H9 (cell line): ENCODE results near the gene ZNF609. TPM values are rescaled to one million over a fixed set of nuclear protein-coding genes. Genes with fewer than 3 reads are reported as not detected.

Experiments
- DNase-seq: peaks from one replicate; pipeline ENCODE4 v3.0.0-alpha.2; 2017
- H2AFZ ChIP-seq: one replicate; pipeline ENCODE4 v1.6.1; 2013; ENCODE audit warnings: mild to moderate bottlenecking, low read length, control low read depth, moderate library complexity
- H2AK5ac ChIP-seq: 2 replicates; pipeline ENCODE4 v1.6.1; 2013; ENCODE audit warnings: low read length, control low read depth, mixed read lengths; ENCODE audit not compliant: insufficient read length
- H2BK120ac ChIP-seq: one replicate; pipeline ENCODE4 v1.6.1; 2013; ENCODE audit warnings: low read depth, mild to moderate bottlenecking, low read length, control low read depth, inconsistent platforms; ENCODE audit not compliant: poor library complexity, severe bottlenecking
- H2BK12ac ChIP-seq: 2 replicates; pipeline ENCODE4 v1.6.1; 2013; ENCODE audit warnings: low read length, control low read depth, mixed read lengths, low read depth; ENCODE audit not compliant: insufficient read length
- H2BK15ac ChIP-seq: 2 replicates; pipeline ENCODE4 v1.6.1; 2013; ENCODE audit warnings: low read depth, low read length, control low read depth
- H2BK20ac ChIP-seq: one replicate; pipeline ENCODE4 v1.6.1; 2013; ENCODE audit warnings: low read depth, mild to moderate bottlenecking, low read length, control low read depth, inconsistent platforms; ENCODE audit not compliant: poor library complexity, severe bottlenecking
- H2BK5ac ChIP-seq: 2 replicates; pipeline ENCODE4 v1.6.1; 2013; ENCODE audit warnings: low read length, control low read depth, mixed read lengths; ENCODE audit not compliant: insufficient read length
- H3K14ac ChIP-seq: 2 replicates; pipeline ENCODE4 v1.6.1; 2013; ENCODE audit warnings: low read length, control low read depth; ENCODE audit not compliant: insufficient read depth
- H3K18ac ChIP-seq: 2 replicates; pipeline ENCODE4 v1.6.1; 2013; ENCODE audit warnings: low read depth, mild to moderate bottlenecking, mixed read lengths, low read length, control low read depth; ENCODE audit not compliant: insufficient read length
- H3K23ac ChIP-seq: 2 replicates; pipeline ENCODE4 v1.6.1; 2013; ENCODE audit warnings: low read length, control low read depth, mixed read lengths, low read depth; ENCODE audit not compliant: insufficient read length
- H3K23me2 ChIP-seq: 2 replicates; pipeline ENCODE4 v1.6.1; 2013; ENCODE audit warnings: low read depth, mild to moderate bottlenecking, mixed read lengths, low read length, control low read depth; ENCODE audit not compliant: insufficient read length, poor library complexity, severe bottlenecking
- H3K27ac ChIP-seq: 2 replicates; pipeline ENCODE4 v1.5.1; 2013; ENCODE audit warnings: low read length, control low read depth, mixed read lengths, low read depth; ENCODE audit not compliant: insufficient read length
- H3K27me3 ChIP-seq: 2 replicates; pipeline ENCODE4 v1.6.1; 2013; ENCODE audit warnings: low read length, control low read depth, inconsistent platforms; ENCODE audit not compliant: insufficient read depth
- H3K4ac ChIP-seq: 2 replicates; pipeline ENCODE4 v1.6.1; 2013; ENCODE audit warnings: low read depth, mild to moderate bottlenecking, control low read depth, inconsistent platforms, low read length, moderate library complexity
- H3K4me1 ChIP-seq: 2 replicates; pipeline ENCODE4 v1.6.1; 2013; ENCODE audit warnings: low read length, control low read depth, inconsistent platforms; ENCODE audit not compliant: insufficient read depth
- H3K4me2 ChIP-seq: 2 replicates; pipeline ENCODE4 v1.6.1; 2013; ENCODE audit warnings: low read length, control low read depth, mixed read lengths; ENCODE audit not compliant: insufficient read length, insufficient read depth
- H3K56ac ChIP-seq: 2 replicates; pipeline ENCODE4 v1.6.1; 2013; ENCODE audit warnings: low read depth, mild to moderate bottlenecking, mixed read lengths, low read length, control low read depth; ENCODE audit not compliant: insufficient read length
- H3K79me1 ChIP-seq: 2 replicates; pipeline ENCODE4 v1.6.1; 2013; ENCODE audit warnings: low read depth, mild to moderate bottlenecking, moderate library complexity, low read length, control low read depth, inconsistent platforms; ENCODE audit not compliant: insufficient read depth, poor library complexity, severe bottlenecking
- H3K79me2 ChIP-seq: 2 replicates; pipeline ENCODE4 v1.6.1; 2013; ENCODE audit warnings: low read length, control low read depth, inconsistent platforms; ENCODE audit not compliant: insufficient read depth
- H3K9ac ChIP-seq: 2 replicates; pipeline ENCODE4 v1.6.1; 2013; ENCODE audit warnings: low read length, control low read depth, mixed read lengths; ENCODE audit not compliant: insufficient read length; ENCODE audit errors: extremely low read depth
- H3K9me3 ChIP-seq: one replicate; pipeline ENCODE4 v1.6.1; 2013; ENCODE audit warnings: low read depth, low read length, inconsistent platforms; ENCODE audit not compliant: control insufficient read depth
- H3T11ph ChIP-seq: one replicate; pipeline ENCODE4 v1.6.1; 2013; ENCODE audit warnings: mild to moderate bottlenecking, low read length, control low read depth, inconsistent platforms
- H4K20me1 ChIP-seq: one replicate; pipeline ENCODE4 v1.6.1; 2013; ENCODE audit not compliant: control insufficient read depth, insufficient read length, insufficient read depth
- H4K5ac ChIP-seq: 2 replicates; pipeline ENCODE4 v1.6.1; 2013; ENCODE audit warnings: low read depth, mild to moderate bottlenecking, mixed read lengths, low read length, control low read depth; ENCODE audit not compliant: insufficient read length
- H4K8ac ChIP-seq: replicated peaks from 2 replicates; pipeline ENCODE4 v1.6.1; 2013; ENCODE audit warnings: low read length, control low read depth, mixed read lengths, low read depth; ENCODE audit not compliant: insufficient read length
- H4K91ac ChIP-seq: 2 replicates; pipeline ENCODE4 v1.6.1; 2013; ENCODE audit warnings: low read depth, mild to moderate bottlenecking, moderate library complexity, mixed read lengths, low read length, control low read depth; ENCODE audit not compliant: insufficient read length
- H3K27ac Mint-ChIP-seq, 3 experiments: 2 replicates in 2 of 3; 3 replicates in 1 of 3; pipeline ENCODE4 v1.8.0; 2020 to 2021; ENCODE audit warnings: mixed read lengths in 3 of 3, mild to moderate bottlenecking in 1 of 3, moderate library complexity in 1 of 3
- H3K27me3 Mint-ChIP-seq: 2 replicates; pipeline ENCODE4 v1.8.0; 2021; ENCODE audit warnings: low read depth, mild to moderate bottlenecking, moderate library complexity, mixed read lengths
- H3K36me3 Mint-ChIP-seq, 3 experiments: 2 replicates in 2 of 3; 3 replicates in 1 of 3; pipeline ENCODE4 v1.8.0; 2020 to 2021; ENCODE audit warnings: low read depth in 3 of 3, mixed read lengths in 3 of 3; ENCODE audit not compliant: insufficient read depth in 1 of 3
- H3K4me1 Mint-ChIP-seq, 2 experiments: 2 replicates each; pipeline ENCODE4 v1.8.0; 2020; ENCODE audit warnings: mixed read lengths in 2 of 2
- H3K4me3 Mint-ChIP-seq, 2 experiments: 2 replicates in 1 of 2; 3 replicates in 1 of 2; pipeline ENCODE4 v1.8.0; 2020 to 2021; ENCODE audit warnings: mild to moderate bottlenecking in 2 of 2, mixed read lengths in 2 of 2, moderate library complexity in 1 of 2
- H3K9me3 Mint-ChIP-seq, 2 experiments: 2 replicates in 1 of 2; 3 replicates in 1 of 2; pipeline ENCODE4 v1.8.0; 2020; ENCODE audit warnings: mild to moderate bottlenecking in 2 of 2, mixed read lengths in 2 of 2, moderate library complexity in 1 of 2
- CTCF ChIP-seq: fragments of 200-600 bp; sonication (generic); conservative IDR thresholded peaks from 3 replicates; pipeline ENCODE4 v1.8.0; 2021; ENCODE audit warnings: antibody characterized with exemption, mild to moderate bottlenecking
- WGBS: extraction: QIAGEN DNeasy Blood & Tissue Kit; methylation state at CpG from one replicate; pipeline ENCODE4 v1.1.7; 2013; ENCODE audit warnings: missing lambda C conversion rate, low lambda C conversion rate, mixed read lengths; ENCODE audit not compliant: insufficient read length; ENCODE audit errors: extremely low coverage; 5-methylcytosine and 5-hydroxymethylcytosine counted together
- total RNA-seq: library from RNA; stranded (reverse); gene quantifications from 2 replicates; pipeline ENCODE4 v1.2.1, GENCODE V29; 2021

The ZNF609 gene
- total RNA-seq, 1 experiment from 2014 or later, result 45.3 TPM

GRCh38 chr15:64560501-64560900, 100.1 kb downstream of the ZNF609 start:
- no peak overlapping the region for H2BK12ac ChIP-seq
- no peak overlapping the region for H4K91ac ChIP-seq
- peaks cover 0 to 8% (median 8%) of the 10 kb centered on the region in 3 experiments; a peak in 6 of 7 replicates for H3K36me3 Mint-ChIP-seq
- H3K18ac ChIP-seq, result no peak overlapping the region
- no peak overlapping the region for H3K9ac ChIP-seq
- no peak overlapping the region for H3T11ph ChIP-seq
- peak overlapping the region in 1 of 3 experiments; percentile 46; a peak in 2 of 7 replicates for H3K27ac Mint-ChIP-seq
- TF ChIP-seq CTCF, result no peak
- no peaks in the 10 kb centered on the region for H3K27me3 ChIP-seq
- no peak overlapping the region for H4K8ac ChIP-seq
- no peak overlapping the region for H3K27ac ChIP-seq
- H3K27me3 Mint-ChIP-seq, result no peaks in the 10 kb centered on the region
- H3K9me3 Mint-ChIP-seq, result peaks cover 0 to 2% of the 10 kb centered on the region in 2 experiments; a peak in 1 of 5 replicates
- no peak overlapping the region for H4K5ac ChIP-seq
- WGBS, result no CpG with 5 or more reads among the region's 3 CpGs
- peaks cover 4% of the 10 kb centered on the region; the same call in 1 of the 2 replicates for H3K79me2 ChIP-seq
- no peak overlapping the region for H3K56ac ChIP-seq
- no peaks in the 10 kb centered on the region for H4K20me1 ChIP-seq
- no peaks in the 10 kb centered on the region for H3K23me2 ChIP-seq
- no peak for DNase-seq
- no peak overlapping the region for H3K23ac ChIP-seq
- H3K14ac ChIP-seq, result no peak overlapping the region
- peaks cover 9% of the 10 kb centered on the region for H3K79me1 ChIP-seq
- H3K4me3 Mint-ChIP-seq, result no peak overlapping the region
- H3K4ac ChIP-seq, result no peak overlapping the region
- no peak overlapping the region for H2AFZ ChIP-seq
- H2BK20ac ChIP-seq, result no peak overlapping the region
- no peak overlapping the region for H2BK15ac ChIP-seq
- no peaks in the 10 kb centered on the region for H3K9me3 ChIP-seq
- no peak overlapping the region for H3K4me2 ChIP-seq
- no peaks in the 10 kb centered on the region for H3K4me1 ChIP-seq
- no peak overlapping the region for H2BK5ac ChIP-seq
- H2AK5ac ChIP-seq, result no peak overlapping the region
- peaks cover 15 to 19% of the 10 kb centered on the region in 2 experiments for H3K4me1 Mint-ChIP-seq
- no peak overlapping the region for H2BK120ac ChIP-seq
